IPS DF 4.7 (cell line): ENCODE results near the gene TANC1.
A peak's percentile ranks its signal among the peaks of the same experiment; 100 is the strongest.

Source experiments
- DNase-seq: peaks from one replicate; pipeline ENCODE4 v3.0.0-alpha.2; 2013; ENCODE audit warnings: low spot score; ENCODE audit errors: extremely low read depth

Gene TANC1

DNA sequence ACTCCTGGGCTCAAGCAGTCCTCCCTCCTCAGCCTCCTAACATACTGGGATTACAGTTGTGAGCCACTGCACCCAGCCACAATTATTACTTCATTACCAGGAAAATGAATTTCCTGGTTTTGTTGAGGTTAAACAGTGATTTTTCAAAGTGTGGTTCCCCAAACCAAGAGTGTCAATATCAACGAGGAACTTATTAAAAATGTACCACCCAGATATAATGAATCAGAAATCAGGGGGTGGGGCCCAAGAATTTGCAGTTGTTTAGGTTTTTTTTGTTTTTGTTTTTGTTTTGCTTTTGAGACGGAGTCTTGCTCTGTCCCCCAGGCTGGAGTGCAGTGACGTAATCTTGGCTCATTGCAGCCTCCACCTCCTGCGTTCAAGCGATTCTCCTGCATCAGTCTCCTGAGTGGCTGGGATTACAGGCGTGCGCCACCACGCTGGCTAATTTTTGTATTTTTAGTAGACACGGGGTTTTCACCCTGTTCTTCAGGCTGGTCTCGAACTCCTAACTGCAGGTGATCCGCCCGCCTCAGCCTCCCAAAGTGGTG is 224.0 kb downstream of the TANC1 start:
- DNase-seq: no peak

DNA sequence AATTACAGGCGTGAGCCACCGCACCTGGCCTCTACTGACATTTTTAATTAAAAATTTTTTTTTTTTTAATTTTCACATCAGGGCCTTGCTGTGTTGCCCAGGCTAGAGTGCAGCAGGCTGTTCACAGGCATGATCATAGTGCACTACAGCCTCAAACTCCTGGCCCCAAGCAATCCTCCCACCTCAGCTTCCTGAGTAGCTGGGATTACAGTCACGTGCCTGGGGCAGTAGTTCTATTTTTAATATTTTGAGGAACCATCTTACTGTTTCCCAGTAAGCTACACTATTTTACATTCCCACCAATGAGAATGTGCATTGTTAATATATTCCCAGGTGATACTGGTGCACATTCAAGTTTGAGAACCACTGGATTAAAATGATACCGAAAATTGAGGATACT is 225.4 kb downstream of the TANC1 start:
- no peak for DNase-seq

DNA sequence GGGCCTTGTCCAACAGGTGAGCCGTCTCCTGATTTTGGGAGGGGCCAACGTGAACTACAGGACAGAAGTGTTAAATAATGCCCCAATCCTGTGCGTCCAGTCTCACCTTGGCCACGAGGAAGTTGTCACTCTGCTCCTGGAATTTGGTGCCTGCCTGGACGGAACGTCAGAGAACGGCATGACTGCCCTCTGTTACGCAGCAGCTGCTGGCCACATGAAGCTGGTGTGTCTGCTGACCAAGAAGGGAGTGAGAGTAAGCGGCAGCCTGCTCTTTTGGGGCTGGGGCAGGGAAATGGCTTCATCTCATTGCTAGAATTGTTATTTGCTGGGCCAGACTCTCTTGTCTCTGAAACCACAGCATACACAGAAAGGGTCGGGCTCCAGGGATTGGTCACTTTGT is 225.8 kb downstream of the TANC1 start:
- no peak for DNase-seq

DNA sequence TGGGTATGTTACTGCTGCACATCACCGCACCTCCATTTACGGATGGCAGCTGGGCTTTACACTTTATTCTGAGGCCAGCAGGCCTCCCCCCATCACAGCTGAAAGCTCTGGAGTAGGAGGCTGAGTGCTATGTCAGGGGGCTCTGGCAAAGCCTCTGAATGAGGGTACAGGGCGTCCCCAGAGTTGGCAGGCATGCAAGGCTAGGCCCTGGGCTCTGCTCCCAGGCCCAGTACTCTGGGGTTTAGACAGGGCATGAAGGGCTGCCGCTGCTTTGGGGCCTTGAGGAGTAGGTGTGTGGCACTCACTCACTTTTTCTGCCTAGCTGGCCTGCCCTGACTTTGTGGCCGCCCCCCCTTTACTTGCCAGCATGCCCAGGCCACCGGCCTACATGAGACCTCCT is 227.3 kb downstream of the TANC1 start:
- no peak for DNase-seq

DNA sequence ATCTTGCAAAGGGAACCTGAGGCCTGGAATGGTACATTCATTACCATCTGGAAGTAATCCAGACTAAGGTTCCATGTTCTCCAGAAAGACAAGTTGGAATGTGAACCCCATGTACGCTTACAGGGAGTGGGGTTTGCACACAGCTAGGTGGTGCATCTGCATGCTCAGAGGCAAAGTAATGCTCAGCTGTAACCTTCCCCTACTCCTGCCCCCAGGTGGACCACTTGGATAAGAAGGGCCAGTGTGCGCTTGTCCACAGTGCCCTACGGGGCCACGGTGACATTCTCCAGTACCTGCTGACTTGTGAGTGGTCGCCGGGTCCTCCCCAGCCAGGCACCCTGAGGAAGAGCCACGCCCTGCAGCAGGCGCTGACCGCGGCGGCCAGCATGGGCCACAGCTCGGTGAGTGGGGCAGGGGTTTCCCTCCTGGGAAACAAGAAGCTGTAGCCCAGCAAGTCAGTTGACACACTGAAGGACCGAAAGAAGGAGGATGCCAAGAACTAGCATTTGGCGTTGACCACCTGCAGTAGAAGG is 228.0 kb downstream of the TANC1 start:
- DNase-seq: no peak

DNA sequence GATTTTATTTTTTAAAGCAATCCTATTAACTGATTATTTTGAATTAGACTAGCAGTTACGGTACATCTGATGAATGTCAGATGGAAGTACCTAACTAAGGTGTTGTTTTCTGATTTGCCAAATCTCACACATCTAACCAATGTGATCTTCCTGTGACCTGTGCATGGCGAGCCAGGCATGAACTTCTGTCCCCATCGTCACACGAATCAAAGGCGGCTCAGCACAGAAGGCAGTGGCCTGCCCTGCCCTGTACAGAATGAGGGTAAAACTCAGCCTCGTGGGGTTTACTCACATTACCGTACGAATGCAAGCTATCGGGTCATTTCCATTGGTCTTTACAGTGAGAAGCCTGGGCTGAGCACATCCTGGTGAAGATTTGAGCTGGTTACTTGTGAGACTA is 230.8 kb downstream of the TANC1 start:
- no peak for DNase-seq

DNA sequence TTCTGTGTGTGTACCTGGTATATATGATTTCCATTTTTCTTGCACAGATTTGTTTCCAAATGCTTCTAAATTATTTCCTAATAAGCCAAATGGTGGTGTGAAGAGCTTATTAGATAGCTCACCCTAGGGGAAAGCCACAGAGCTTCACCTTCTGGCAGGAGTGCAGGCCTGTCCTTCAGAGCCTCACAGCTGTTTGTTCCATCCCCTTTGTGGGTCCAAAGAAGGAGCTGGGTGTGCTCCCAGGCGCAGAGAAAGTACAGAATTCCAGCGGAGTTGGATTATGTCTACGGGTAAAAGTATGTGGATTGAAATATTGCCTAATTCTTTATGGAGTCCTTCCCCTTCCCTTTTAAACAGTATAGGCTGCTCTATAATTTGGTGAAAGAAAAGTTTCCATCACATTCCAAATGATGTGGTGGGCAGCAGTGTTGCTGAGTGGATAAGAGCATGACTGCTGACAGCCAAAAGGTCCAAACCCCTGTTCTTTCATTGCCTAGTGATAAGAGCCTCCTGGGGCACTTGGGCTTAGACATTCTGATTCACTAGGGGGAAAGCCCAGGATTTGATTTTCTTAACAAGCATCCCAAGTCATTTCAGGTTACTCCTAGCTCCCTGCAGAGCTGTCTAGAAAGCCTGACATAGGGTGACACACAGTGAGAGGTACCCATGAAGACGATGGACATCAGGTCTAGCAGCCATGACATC is 231.5 kb downstream of the TANC1 start:
- no peak for DNase-seq

DNA sequence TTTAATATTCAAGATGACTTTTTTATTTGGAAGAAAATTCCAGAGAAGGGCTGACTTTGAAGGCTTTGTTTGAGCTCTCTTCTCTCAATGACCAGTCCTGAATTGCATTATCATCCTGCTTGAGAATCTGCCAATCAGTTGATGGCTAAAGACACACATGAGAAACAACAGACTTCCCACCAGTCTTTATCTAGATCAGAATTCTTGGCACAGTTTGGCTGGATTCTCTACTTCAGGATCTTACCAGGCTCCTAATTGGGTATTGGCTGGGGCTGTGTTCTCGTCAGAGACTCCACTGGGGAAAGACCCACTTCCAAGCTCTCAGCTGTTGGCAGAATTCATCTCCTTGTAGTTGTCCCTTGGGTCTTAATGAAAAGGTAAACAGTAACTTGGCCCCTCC is 232.1 kb downstream of the TANC1 start:
- no peak for DNase-seq

DNA sequence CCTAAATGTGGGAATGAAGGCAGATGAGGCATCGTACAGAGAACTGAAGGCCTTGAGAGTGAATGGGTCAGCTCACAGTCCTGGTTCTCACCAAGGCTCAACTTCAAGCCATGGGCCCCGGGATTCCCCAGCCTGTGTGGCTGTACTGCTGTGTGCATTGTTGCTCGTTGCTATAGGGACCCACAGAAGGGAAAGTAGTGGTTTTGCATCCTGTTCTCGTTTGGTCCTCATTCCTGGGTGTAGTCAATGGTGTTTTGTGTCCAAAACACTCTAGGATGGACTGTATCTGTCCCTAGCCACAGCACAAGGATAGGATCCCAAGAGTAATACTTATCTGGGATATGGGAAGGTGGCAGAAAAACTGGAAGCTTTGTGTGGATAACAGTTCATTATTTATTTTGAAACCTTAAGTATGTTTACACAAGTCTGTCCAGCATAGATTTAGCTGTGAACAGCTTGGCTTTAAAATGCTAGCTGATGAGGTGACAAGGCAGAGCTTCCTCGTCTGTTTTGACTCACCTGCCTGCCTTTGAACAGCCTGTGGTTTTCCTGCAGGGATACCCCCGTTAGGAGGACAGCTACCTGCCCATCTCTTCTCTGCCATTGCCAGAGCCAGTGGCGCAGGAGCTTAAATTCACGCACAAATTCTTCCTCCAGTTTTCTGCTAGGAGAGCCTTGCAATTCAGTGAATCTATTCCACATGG is 233.1 kb downstream of the TANC1 start:
- no peak for DNase-seq

DNA sequence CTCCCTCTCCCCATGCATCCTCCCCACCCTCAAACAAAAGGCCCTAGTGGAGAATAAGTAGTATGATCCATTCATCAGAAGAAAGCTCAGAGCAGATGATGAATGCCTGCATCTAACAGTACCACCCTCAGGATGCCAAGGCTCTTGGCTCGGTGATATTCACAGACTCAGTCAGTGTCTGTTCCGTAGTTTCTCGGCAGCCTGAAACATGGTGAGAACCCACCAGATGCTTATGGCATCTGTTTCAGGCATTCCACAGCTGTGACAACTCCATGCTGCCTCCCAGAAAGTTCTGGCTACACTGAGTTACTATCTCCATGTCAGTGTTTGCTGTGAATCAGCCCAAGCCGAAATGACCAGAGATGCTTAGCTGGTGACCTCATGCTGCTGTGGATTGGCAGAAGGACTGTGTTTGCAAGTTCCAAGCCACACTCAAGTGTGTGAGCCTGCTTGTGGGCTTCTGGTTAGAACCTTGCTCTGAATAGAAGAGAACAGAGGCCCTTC is 234.2 kb downstream of the TANC1 start:
- no peak for DNase-seq

DNA sequence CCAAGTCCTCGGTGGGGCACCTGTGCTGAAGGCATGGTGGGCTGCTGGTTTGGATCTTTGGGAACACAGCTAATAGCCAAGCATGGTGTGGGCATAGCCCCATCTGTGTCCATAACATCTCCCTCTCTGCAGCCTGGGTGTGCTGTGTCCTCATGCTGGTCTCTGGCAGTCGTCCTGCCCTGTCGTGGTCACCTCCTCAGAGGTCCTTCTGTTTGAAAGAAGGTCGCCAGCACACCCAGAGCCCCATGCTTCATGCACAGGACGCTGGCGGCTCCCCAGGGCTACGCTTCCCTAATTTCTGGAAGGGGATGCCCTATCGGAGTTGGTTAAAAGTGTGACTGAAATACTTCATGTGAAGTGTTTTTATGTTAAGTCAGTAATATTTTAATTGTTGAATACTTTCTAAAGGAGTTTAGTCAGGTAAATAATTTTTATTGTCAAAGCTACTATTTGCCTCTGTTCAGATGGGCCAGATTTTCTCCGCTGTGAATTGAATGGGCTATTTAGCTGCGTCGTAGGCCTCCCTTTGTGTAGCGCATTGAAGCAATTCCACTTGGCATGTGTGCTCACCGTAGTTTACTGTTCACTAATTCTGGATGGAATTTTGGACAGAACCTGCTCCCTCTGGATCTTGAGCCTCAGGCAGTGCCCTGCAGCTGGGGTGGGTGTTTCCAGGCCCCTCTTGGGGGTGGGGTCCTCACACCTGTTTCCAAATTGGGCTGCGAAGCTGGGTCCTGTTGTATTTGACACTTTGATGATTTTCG is 236.1 kb downstream of the TANC1 start:
- no peak for DNase-seq

DNA sequence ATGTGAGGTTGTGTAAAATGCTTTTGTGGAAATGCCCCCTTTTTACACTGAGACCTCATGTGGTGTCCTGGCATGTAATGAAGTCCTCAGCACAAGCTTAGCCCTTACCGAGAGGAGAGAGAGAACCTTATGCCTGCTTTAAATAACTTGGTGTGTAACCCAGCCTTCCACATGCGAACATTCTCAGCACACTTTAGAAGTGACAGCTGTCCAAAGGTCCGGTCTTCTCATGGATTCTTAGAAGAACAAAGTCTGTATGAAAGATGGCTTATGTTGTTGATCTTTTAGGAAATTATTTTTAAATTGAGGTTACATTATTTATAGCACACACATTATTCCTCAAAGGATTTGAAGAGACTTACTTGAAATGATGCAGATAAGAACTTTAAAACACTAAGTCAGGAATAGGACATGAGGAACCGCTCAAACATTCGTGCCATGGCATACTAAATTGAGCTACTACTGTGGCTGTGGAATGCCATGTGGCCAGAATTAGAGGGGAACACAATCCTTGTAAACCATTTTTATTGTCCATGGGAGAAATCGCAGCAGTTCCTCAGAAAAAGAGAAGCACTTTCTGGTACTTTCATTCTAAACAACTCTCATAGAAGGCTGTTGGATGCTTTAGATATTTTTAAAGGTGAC is 238.4 kb downstream of the TANC1 start:
- no peak for DNase-seq

DNA sequence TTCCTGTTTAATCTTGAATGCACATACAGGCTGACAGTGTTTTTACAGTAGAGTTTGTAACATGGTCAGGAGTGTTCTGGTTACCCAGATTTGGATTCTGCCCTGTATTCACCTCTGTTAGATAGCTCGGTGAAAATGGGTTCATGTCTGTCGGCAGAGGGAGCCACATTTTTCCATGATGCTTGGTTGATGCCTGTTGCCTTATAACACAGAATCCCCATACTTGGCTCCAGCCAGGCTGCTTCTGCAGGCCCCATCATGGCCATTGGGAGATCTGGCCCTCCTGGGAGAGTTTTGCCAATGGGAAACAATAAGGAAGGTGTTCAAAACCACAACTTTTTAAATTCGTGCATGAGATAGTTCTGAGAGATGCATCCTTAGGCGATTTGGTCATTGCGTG is 240.0 kb downstream of the TANC1 start:
- no peak for DNase-seq

DNA sequence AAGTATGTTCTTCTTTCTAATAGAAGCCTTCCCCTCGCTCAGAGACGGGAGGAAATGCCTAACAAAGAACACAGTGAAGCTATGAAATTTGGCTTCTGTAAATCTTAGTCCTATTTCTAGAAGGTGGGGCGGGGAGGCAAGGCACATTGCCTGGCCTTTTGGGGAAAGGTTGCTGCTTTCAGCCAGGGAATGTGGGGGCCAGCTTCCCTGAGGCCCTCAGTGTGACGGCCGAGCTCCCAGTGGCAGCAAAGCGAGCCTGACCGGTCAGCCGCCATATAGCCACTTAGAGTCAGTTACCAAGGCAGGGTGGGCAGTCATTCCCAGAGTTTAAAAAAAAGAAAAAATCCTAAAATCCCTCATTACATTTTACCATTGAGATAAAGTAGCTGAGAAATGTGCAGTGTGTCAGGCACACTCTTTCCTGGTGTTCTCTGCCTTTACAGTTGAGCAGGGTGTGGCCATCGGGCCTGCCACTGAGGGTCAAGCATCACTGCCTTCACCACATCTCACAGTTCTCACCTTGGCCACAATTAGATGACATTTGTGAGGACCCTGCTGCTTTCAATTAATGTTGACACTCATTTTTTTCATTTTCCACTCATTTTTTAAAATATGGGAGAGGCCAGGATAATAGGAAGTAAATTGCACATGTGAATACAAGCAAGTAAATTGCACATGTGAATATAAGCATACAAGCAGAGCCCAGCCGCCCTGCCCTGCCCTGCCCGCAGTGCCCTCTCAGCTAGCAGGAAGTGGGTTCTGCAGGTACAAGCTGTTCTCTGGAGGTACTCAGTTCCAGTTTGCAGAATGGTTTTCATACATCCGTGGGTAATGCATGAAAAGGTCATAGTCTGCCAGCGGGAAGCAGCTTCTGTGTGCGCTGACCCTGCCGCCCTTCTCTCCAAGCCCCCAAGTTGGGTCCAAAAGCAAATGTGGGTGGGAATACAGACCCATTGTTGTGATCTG is 241.2 kb downstream of the TANC1 start:
- DNase-seq: no peak

DNA sequence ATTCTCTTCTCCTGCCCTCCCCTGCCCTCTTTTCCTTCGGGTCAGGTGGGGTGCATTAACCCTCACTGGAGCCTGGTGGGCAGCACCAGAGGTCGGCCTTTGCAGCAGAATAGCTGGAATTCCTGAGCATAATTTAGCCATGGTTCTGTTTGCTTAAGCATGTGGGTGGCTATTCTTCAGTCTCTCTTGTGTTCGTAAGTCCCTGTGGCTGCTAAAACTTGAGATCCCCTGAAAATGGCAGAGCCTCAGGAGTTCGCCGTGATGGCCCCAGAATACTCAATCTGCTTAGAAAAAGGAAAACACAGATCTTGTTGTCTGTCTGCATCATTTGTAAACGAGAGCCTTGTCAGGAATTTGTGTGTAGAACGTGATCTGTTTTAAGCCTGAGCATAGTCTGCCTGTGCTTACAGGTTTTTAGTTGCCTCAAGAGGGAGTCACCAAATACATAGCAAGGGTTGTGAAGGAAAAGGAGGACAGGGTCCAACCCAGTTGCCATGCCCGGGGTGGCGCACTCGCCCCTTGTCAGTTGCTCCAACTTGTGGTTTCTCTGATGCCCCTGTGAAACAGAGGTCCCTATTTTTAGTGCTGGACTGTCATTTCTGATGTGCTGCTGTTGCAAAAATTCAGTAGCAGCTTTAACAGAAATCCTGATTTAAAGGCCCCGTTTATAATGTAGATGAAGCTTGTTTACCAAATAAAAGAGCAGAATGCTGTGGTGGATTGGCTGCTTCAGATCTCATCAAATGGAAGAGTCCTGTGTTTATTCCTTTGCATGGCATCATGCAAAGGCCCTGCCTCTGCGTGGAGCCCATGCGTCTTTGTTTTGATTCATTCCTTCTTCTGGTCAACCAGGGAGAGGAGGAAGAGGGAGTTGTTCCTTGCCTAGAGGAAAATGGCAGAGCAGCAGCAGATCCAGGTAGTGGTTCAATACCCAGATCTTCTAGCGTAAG is 243.3 kb downstream of the TANC1 start:
- peak; percentile 62 for DNase-seq

DNA sequence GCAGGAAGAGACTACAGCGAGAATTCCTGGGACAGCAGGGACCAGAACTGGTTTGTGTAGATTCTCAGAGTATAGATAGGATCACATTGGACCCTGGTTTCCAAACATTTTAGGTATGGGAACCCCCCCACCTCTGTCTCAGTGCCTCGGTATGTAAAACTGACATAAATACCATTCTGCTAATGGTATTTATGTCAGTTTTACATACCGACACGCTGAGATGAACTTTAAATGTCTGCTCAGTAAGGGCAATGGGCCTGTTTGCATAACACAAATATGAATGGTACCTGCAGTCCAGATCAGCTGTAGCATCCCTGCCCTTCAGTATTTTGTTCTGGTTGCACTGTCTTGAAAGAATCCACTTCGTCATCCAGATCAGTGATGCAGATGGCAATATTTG is 244.9 kb downstream of the TANC1 start:
- DNase-seq: no peak

DNA sequence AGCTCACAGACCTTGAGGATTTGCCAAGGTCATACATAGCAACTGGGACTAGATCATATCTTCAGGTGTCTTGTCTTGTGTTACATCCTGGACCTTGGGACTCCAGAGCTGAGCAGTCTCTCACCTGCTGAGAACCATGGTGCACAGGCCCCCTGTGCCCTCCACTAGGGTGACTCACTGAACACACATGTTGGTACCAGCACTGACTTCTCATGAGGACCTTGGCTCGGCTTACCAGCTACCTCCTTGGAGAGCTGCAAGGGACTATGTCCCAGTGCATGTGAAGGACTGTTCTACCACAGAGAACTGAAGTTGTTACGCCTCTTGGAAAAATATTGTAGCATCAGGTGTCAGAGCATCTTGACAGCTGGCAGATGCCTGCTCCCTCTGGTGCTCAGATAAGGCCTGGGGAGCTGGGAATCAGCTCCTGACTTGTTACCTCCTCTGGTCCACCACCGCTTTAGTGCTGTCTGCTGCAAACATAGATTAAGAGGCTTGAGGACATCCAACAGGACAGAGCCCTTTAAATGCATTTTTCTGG is 246.0 kb downstream of the TANC1 start:
- no peak for DNase-seq

DNA sequence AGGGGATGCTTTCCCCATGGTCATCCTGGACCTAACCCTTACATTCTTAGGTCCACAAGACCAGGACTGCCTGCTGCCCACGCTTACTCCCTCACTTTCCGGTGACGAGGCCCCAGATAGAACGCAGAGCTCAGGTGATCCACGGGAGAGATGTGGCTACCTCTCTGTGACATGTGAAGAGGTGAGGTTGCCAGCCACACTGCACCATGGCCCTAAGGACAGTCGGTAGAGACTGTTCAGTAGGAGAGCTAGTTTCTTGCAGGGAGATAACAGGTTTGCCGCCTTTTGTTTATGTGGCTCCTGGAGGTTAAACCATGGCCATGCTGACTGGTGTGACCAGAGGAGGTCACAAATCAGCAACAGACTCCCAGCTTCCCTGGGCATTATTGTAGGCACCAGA is 246.7 kb downstream of the TANC1 start:
- DNase-seq: no peak

DNA sequence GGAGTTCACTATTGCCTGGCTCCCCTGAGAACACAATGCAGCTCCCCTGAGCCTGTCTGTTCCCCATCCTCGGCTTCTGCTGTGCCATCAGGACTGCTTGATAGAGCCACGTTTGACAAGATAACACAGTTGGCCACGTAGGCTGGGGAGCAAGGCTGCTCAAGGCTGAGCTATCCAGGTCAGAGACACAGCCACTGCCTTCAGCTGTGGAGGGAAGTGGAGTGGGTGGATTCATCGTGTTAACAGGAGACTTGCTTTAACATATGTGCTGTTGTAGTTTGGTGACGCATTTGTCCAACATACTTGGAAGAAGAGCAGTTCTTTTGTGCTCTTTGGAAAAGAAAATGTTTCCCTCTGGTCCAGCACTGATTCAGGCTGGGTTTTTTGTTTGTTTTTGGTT is 249.2 kb downstream of the TANC1 start:
- DNase-seq: no peak
